Measurements from ENCODE around the gene FOXJ1.

DNA sequence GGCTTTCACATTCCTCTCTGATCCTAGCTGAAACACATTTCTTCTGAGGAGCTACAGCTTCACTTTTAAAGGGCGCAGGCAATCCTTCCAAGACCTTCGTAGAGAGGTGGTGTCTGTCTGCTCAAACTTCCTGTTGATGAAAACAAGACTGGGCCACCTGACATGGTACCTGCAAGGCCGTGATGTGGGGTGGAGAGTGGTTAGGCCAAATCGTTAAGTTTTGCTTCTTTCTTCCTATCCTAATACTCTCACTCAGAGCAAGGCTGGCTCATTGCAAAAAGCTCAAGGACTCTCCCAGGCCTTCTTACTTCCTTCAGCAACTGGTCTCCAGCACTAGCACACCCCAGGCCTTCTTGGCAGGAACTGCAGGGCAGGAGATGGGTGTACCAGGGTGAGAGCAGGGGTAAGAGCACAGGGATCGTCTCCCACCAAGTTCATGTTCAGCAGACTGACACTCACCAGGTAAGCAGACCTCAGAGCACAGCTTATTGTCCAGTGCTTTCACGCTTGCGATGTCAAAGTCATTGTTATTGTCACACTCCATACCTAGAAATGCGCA, 10.9 kb upstream of the FOXJ1 start:
- TF ChIP-seq, protein P1, sequence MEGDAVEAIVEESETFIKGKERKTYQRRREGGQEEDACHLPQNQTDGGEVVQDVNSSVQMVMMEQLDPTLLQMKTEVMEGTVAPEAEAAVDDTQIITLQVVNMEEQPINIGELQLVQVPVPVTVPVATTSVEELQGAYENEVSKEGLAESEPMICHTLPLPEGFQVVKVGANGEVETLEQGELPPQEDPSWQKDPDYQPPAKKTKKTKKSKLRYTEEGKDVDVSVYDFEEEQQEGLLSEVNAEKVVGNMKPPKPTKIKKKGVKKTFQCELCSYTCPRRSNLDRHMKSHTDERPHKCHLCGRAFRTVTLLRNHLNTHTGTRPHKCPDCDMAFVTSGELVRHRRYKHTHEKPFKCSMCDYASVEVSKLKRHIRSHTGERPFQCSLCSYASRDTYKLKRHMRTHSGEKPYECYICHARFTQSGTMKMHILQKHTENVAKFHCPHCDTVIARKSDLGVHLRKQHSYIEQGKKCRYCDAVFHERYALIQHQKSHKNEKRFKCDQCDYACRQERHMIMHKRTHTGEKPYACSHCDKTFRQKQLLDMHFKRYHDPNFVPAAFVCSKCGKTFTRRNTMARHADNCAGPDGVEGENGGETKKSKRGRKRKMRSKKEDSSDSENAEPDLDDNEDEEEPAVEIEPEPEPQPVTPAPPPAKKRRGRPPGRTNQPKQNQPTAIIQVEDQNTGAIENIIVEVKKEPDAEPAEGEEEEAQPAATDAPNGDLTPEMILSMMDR (IDR thresholded peaks at IDR 0.05): no peak
- no peak for TF ChIP-seq POLR2AphosphoS5 (IDR thresholded peaks at IDR 0.05)
